ENCODE measurements around the gene ZNF827.

DNA sequence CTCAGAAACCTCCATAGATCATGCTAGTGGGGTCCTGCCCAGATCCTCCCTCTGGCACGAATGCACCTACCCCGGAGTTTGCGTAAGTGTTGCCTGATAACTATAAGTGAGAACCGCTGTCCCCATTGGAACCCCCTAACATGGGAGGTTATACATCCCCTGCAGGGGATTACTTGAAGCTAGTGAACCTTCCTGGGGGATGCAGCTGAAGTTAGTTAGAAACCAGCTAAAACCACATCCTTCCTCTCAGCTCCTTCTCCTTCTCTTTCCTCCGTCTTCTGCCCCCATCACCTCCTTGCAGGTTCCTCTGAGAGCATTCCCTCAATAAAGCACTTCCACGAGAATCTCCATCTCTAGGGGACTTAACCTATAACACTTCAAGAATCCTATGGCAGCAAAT is 95.0 kb downstream of the ZNF827 start:
- no peak for TF ChIP-seq POLR2A (IDR thresholded peaks at IDR 0.05)
- TF ChIP-seq, protein P1, sequence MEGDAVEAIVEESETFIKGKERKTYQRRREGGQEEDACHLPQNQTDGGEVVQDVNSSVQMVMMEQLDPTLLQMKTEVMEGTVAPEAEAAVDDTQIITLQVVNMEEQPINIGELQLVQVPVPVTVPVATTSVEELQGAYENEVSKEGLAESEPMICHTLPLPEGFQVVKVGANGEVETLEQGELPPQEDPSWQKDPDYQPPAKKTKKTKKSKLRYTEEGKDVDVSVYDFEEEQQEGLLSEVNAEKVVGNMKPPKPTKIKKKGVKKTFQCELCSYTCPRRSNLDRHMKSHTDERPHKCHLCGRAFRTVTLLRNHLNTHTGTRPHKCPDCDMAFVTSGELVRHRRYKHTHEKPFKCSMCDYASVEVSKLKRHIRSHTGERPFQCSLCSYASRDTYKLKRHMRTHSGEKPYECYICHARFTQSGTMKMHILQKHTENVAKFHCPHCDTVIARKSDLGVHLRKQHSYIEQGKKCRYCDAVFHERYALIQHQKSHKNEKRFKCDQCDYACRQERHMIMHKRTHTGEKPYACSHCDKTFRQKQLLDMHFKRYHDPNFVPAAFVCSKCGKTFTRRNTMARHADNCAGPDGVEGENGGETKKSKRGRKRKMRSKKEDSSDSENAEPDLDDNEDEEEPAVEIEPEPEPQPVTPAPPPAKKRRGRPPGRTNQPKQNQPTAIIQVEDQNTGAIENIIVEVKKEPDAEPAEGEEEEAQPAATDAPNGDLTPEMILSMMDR (IDR thresholded peaks at IDR 0.05): no peak
- TF ChIP-seq POLR2AphosphoS5 (IDR thresholded peaks at IDR 0.05): no peak

Data from gastroesophageal sphincter (tissue), 3 donors.